ENCODE results near the gene PHF14. TPM values are rescaled to one million over a fixed set of nuclear protein-coding genes. Genes with fewer than 3 reads are reported as not detected.

The PHF14 gene
- total and polyA plus RNA-seq, 3 donors from 2014 or later = 11.2 to 55.7 (median 48.3) TPM

- Histone ChIP-seq H3K27me3 (no peaks in the 10 kb centered on the region), H3K27ac (no peak overlapping the region), H3K4me1 (no peaks in the 10 kb centered on the region), H3K36me3 (ENCODE audit: low read depth, missing control alignments) (no peaks in the 10 kb centered on the region), H3K9me3 (no peaks in the 10 kb centered on the region), H3K4me3 (no peak overlapping the region)
- 74 to 76% methylated on average over 2 of the region's 2 CpGs for WGBS, 2 donors
- TF ChIP-seq POLR2A (IDR thresholded peaks at IDR 0.05) (no peak), CTCF (IDR thresholded peaks at IDR 0.05) (no peak)
- intact Hi-C loops (cut with DNase I; ENCODE audit: low total_unique reads) = no loop called here
- DNase-seq = no peak
Observed at GRCh38 chr7:11026452-11027359, 53.0 kb downstream of the PHF14 start.

- intact Hi-C loops (cut with DNase I; ENCODE audit: low total_unique reads) = no loop called here
- no peak for TF ChIP-seq CTCF (IDR thresholded peaks at IDR 0.05)
- no peak for TF ChIP-seq POLR2A (IDR thresholded peaks at IDR 0.05)
- no peak for DNase-seq
- Histone ChIP-seq H3K27ac (no peak overlapping the region), H3K4me3 (no peak overlapping the region), H3K36me3 (ENCODE audit: low read depth, missing control alignments) (no peaks in the 10 kb centered on the region), H3K9me3 (no peaks in the 10 kb centered on the region), H3K27me3 (no peaks in the 10 kb centered on the region), H3K4me1 (no peaks in the 10 kb centered on the region)
- WGBS, 2 donors = 92 to 94% methylated on average over 4 of the region's 4 CpGs
Observed at GRCh38 chr7:11035661-11036060, 62.0 kb downstream of the PHF14 start.

DNA sequence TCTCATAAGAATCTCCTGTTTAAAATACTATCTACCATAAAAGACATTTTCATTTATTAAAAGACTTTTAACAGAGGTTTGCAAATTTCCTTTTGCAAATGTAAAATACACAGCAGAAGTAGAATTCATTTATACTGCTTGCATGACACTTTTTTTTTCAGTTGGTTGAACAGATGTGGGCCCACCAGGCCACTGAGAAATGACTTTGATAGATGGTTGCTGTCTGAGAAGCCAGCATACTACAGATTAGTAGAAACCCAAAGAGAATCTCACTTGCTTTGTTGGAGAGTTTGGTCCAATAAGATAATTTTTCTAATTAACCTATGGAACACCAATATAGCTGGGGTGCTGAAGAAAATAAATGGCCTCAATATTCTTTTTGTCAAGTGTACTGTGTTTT, 66.3 kb downstream of the PHF14 start:
- TF ChIP-seq POLR2A (IDR thresholded peaks at IDR 0.05) = no peak
- TF ChIP-seq CTCF (IDR thresholded peaks at IDR 0.05) = no peak
- no peak for DNase-seq
- intact Hi-C loops (cut with DNase I; ENCODE audit: low total_unique reads) = no loop called here
- Histone ChIP-seq H3K4me1 (no peaks in the 10 kb centered on the region), H3K27ac (no peak overlapping the region), H3K4me3 (no peak overlapping the region), H3K27me3 (no peaks in the 10 kb centered on the region), H3K9me3 (no peaks in the 10 kb centered on the region), H3K36me3 (ENCODE audit: low read depth, missing control alignments) (no peaks in the 10 kb centered on the region)

DNA sequence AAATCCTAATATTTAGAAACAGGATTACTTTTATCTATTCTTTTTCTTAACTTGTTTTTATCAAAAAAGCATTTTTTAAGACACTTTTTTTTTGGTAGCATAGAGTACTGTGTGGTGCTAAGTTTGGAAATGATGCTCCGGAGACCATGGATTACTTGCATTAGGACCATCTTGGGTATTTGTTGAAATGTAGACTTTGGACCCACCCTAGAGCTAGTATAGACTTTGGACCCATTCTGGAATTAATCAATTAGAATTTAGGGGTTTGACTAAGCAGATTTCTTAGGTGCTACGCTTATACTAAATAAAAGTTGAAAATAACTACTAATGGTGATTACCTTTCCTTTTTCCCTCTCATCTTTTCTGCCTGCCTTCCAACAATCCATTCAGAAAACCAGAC, 80.4 kb downstream of the PHF14 start:
- TF ChIP-seq CTCF (IDR thresholded peaks at IDR 0.05) = no peak
- TF ChIP-seq POLR2A (IDR thresholded peaks at IDR 0.05) = no peak
- no peak overlapping the region for H3K27ac ChIP-seq

GRCh38 chr7:11060893-11061292, 87.2 kb downstream of the PHF14 start:
- Histone ChIP-seq H3K27ac (no peak overlapping the region), H3K9me3 (no peaks in the 10 kb centered on the region), H3K36me3 (ENCODE audit: low read depth, missing control alignments) (no peaks in the 10 kb centered on the region), H3K4me3 (no peak overlapping the region), H3K27me3 (no peaks in the 10 kb centered on the region), H3K4me1 (no peaks in the 10 kb centered on the region)
- intact Hi-C loops (cut with DNase I; ENCODE audit: low total_unique reads) = no loop called here
- 55 to 67% methylated on average over 2 of the region's 2 CpGs for WGBS, 2 donors
- no peak for DNase-seq
- TF ChIP-seq POLR2A (IDR thresholded peaks at IDR 0.05) = no peak
- no peak for TF ChIP-seq CTCF (IDR thresholded peaks at IDR 0.05)

More for the DNA sequence above, 80.4 kb downstream of the PHF14 start:
- intact Hi-C loops (cut with DNase I; ENCODE audit: low total_unique reads) = no loop called here
- Histone ChIP-seq H3K4me1 (no peaks in the 10 kb centered on the region), H3K36me3 (ENCODE audit: low read depth, missing control alignments) (no peaks in the 10 kb centered on the region), H3K9me3 (no peaks in the 10 kb centered on the region), H3K27me3 (no peaks in the 10 kb centered on the region), H3K4me3 (no peak overlapping the region)
- DNase-seq = no peak
- 92 to 98% methylated on average over 2 of the region's 2 CpGs for WGBS, 2 donors
